GM18519 (cell line): ENCODE results near the gene NCKAP5.

ENCODE experiments used
- ATAC-seq: cut with Tn5 transposase; IDR thresholded peaks from one replicate; pipeline ENCODE4 v1.9.1; 2021; ENCODE audit warnings: mild to moderate bottlenecking, moderate library complexity; ENCODE audit not compliant: unreplicated experiment, low FRiP score

Gene NCKAP5

DNA sequence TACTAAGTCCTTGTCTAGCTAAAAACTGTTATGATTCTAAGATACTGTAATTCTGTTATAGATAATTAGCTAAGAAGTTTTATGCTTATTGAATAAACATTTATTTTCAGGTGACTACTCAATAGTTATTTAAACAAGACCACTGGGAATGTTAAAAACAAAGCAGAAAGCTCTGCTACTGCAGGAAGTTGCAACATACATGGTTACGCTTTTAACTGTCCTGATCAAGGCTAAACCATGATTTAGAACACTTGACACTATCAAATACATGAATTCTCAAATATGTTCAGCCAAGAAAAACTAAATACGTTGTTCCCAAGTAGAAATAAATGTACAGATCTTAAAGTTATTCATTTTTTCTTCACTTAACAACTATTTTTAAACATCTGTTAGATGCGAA, 263.9 kb downstream of the NCKAP5 start:
- no peak for ATAC-seq

DNA sequence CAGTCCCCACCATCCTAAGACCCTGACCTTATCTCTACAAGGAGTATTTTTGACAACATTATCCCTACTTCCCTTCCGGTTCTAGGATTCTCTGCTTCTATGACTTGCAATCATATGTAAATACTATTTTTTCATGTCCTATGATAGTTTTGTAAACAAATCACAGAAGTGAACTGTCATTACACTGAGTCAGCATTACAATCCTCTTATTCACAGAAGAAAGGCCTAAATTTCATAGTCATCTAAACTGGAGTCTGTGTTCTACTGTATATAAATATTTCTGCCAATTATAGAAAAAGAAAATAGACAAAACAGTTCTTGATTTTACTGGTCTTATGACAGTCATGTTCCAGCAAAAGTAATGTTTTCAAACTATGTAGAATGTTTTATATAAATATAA, 265.1 kb downstream of the NCKAP5 start:
- no peak for ATAC-seq

DNA sequence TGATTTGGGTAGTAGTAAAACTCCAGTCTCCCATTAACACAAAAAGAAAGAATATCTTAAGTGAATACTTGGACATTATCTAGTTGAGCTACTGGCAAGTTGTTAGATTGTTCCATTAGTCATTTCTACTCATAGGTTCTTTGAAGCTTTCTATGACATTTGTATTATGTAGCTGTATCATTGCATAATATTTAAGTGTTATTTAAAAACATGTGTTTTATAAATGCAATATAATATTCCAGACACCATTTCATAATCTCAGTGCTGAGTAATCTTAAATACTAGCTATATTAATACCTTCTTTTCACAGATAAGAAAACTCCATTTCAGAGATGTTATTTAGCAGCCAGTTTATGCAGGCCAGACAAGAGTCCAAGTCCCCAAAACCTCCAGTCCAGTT, 271.9 kb downstream of the NCKAP5 start:
- ATAC-seq, result no peak

DNA sequence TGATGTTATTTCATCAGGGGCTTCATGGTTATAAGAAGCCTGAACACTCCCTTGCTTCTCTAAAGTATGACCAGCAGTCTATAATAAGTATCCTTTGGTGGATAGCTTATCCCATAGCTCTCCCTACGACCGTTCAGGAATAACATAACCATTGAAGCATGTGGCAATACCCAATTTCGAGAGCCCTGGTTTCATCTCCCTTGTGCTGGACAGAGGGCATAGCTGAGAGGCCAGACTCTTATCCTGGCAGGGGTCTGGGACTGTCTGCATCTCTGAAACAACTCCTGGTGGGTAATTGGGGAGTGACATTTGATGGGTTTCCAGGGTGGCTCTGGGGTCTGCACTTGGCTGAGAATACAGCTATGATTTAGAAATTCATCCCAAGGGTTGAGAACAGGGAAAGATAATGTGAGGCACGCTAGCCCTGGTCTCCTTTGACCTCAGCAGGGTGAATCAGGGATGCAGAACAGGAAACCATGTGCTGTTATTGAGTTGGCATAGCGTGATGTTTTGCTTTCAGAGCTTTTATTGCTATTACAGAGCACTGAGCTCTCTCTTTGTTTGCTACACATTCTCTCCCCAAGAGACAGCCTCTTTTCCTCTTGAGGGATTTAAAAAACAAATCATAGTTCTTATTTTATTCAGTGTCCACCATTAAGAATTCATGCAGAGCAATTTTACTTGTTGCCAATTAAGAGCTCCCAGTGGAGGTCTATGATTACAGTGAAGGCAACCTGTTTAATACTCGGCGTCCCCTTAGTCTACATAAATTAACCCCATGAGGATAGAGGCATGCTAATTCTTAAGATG, 274.5 kb downstream of the NCKAP5 start:
- ATAC-seq, result no peak

DNA sequence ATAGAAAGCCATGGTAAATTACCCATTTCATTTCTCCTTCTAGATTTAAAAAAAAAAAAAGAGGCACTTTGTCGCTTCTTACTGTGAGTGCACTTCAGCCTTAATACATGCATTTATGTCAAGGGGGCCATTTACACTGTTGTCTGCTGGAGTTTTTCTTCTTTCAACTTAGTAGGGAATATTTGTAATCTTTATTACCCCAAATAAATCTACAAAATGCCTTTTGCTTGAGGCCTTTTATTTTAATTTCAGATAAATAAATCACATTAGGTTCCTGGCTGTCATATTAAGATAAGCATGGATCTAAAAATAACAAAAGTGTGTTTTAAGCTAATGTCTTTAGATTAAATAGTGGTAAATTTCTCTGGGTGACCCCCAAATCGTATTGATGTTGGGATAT, 276.0 kb downstream of the NCKAP5 start:
- no peak for ATAC-seq

DNA sequence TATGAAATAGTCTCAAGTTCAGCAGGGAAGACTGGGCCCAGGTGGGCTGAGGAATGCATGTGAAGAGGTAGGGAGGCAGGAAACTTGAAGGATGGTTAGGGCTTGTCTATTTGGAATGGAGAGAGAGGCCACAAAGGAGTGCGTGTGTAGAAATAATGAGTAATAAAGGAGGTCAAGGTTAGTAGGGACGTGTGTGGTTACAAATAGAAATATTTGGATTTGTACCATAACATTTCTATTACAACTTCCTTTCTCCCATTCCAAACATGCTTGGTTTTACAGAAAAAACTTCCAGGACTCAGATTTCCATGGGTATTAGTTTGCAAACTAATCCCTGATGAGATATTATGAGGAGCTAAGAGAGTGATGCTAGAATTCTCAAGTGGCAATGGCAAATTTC, 280.6 kb downstream of the NCKAP5 start:
- ATAC-seq, result no peak

DNA sequence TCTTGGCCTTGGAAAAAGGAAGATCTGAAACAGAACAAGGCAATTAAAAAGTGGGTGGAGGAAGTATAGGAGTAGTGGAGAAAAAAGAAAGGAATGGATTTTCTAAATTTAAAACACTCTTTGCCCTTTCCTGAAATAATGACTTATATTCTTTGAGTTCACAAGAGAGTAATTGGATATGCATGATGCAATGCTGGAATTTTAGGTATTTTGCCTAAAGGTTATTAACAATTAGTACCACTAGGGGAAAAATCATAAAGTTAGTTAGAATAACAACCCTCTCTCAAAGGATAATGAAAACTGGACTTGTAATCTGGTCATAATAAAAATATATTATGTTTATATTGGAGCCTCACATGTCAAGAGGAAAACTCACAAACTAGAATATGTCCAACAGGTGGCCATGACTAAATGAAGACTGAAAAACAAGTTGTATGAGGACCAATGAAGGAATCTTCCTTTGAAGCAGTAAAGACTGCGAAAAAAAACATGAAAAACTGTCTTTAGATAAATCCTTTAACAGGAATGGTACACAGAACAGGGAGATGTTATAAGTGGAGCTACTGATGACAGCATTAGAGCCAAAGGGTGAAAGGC, 281.8 kb downstream of the NCKAP5 start:
- ATAC-seq, result no peak

DNA sequence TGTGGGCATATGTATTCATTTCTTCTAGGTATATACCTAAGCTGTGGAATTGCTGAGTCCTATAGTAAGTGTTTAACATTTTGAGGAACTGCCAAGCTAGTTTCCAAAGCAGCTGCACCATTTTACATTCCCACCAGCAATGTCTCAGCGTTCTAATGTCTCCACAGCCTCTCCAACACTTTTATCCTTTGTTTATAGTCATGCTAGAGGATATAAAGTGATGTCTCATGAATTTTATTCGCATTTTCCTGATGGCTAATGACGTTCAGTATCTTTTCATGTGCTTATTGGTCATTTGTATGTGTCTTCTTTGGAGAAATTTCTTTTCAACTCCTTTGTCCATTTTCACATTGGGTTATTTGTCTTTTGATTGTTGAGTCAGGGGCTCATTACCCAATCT, 295.2 kb downstream of the NCKAP5 start:
- no peak for ATAC-seq

DNA sequence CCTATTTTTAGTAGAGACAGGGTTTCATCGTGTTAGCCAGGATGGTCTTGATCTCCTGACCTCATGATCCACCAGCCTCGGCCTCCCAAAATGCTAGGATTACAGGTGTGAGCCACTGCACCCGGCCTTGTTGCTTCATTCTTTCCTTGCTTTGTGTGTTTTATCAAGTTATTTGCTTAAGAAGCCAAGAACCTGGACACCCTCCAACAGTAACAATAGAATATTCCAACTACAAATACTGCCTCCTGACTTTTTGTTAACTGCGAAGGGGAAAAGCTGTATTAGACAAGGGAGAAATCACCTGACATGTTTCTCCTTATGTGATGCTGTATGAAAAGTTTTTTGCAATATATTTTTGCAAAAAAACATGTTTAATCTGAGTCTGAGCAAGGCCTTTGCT, 297.2 kb downstream of the NCKAP5 start:
- no peak for ATAC-seq

DNA sequence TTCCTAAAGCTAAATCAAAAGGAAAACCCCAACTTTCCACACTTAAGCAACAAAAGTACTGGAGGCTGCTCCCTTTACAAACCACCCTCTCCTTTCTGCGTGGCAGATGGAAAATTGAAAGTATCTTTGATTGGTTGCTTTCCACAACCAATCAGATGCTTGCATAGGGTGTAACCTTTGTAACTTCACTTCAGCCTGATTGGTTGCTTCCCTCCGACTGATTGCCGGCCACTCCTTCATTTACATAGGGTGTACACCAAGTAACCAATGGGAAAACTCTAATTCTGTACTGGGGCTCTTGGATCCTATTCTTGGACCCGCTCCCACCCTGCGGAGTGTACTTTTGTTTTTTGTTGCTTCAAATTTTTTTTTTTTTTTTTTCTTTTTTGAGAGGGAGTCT, 297.7 kb downstream of the NCKAP5 start:
- no peak for ATAC-seq

DNA sequence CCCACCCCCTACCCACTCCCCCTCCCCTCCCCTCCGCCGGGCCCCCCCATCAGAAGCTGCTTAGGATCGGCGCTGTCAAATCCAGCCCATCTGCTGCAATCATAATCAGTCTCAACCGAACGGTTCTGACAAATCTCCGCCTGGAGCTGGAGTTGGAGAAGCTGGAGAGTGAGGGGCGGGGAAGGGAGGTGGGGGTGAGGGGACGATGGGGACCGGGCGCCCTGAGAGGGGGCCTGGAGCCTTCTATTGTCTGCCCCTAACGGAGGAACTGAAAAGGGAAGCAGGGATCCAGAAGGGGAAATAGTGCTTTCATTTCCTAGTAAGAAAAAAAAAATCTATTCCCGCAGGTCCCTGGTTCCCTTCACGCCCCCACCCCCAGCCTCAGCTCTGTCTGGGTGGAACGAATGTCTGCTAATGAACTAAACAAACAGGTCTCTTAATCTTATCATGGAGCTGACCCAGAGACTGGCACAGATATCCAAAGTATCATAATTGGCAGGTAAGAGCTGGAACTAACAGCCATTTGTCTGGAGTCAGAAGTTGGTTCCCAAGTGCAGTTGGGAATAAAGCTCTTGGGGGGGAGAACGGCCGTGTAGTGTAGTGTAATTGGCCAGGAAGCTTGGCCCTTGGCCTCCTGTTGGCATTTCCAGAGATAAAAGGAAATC, 301.2 kb downstream of the NCKAP5 start:
- no peak for ATAC-seq

DNA sequence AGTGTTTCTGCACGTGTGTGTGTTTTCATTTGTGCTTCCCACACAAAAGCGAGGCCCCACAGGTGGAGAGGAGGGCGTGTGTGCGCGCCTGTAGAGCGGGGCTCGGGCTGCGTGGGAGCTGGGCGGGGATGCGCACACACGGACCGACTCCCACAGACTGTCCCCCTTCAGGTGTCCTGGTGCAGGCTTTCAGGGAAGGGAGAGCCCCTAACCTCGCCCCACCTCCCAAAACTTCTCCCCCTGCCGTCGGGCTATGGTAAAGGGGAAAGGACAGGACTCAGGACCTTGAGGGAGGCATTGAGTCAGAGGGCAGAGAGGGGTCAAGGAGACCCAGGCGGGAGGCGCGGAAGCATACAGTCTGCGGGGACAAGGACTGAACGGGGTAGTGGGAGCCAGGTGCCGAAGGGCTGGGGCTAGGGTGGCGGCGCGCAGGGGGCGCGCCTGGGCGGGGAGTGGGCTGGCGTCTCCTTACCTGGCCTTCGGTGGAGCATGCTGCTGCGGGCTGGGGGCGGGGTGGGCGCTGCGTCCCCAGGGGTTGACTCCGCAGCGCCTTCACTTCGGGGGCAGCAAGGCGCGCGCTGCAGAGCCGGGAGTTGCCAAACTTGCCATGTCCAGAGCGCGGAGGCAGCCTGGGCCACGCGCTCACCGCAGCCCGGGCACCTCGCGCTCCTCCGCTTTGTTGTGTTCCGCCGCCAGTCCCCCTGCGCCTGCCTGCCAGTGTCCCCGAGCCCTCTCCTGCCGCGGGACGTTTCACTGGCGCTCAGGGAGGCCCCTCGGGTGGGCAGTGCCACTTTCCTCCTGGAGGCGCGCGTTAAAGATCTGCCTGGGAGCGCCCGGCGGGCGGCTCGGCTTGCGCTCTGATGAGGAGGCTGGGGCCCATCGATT, 302.0 kb downstream of the NCKAP5 start:
- ATAC-seq, result no peak

DNA sequence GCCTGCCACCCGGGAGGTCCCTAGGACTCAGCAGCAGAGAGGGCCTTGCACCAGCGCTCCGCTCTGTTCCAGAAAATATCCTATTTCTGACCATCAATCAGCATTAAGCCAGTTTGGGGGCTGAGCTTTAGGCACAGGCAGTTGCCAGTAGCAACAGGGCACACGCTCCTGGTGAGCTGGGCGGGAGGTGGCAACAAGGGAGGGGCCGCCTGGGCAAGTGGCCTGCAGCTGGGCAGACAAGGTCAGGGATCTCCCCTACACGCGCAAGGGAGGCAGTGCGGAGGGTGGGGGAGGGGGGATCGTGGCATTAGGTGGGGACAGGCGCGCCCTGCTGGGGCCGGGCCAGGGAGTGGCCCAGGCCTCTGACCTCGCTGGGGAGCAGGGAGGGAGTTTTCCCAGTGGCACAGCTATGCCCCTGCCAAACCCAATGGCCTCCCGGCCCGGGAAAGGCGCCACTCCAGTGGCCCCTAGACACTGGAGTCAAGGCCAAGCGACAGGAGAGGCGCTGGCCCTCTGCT, 302.8 kb downstream of the NCKAP5 start:
- ATAC-seq, result no peak

DNA sequence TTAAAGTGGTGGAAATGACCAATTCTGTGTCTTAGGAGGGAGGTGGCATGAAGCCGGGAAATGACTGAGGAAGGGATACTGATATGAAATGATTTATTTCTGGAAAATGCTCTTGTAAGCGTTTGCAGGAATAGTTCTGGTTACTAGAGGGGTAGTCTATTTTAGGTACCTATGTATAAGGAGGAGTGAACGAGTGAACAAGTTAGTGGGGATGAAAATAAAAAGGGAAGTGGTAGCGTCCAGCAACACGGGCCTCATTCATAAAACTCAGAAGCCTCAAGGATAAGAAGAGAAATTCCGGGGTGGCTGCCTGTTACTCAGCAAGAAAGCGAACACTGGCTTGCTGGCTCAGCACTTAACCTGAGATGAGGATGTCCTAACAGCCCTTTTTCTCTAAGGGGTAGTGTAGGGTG, 303.3 kb downstream of the NCKAP5 start:
- no peak for ATAC-seq

DNA sequence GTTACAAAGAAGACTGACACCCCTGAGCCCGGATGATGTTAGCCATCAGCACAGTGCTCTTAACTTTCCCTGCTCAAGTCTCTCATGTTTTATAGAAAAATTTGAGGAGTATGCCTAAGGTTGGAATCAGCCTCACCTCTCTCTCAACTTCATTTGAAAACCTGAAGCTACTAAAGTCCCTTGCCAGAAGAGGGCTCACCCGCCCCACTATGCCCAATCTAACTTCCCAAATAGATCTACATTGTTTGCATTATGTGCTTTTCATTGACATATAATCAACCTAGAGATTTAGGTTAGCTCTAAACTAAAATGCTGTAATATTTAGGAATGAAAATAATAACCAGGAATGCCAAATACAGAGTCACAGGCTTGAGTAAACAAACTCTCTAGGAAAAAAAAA, 305.4 kb downstream of the NCKAP5 start:
- no peak for ATAC-seq

DNA sequence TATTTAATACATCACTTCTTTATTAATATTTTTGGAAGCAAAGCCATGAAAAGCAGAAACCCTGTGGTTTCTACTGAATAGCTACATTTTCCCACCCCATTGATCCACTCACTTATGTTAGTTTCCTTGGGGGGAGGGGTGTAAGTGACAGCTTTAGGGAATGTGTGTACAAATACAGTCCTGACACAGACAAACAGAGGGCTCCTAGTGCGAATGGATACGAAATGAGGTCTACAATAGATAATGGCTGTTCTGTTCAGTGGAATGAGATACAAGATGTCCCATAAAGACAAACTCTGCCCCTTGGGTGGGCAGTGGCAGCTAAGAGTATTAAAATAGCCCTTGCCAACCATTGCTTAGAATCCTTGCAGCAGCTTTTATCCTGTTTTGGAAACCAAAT, 312.9 kb downstream of the NCKAP5 start:
- no peak for ATAC-seq

DNA sequence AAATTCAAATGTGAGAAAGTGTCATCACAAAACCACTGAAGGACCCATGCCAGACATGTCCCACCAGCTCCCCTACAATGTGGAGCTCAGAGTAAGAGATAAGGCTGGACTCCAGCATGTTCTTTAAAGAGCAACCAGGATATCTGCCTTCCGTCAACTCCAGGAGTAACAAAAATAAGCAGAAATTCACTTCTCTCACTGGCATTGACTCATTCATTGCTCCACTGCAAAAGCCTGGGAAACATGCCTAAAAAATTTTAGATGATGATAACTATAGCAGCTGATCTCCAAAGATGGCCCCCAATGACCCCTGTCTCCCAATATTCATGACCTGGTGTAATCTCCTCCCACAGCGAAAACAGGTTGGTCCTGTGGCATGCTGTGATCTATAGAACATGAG, 314.5 kb downstream of the NCKAP5 start:
- ATAC-seq, result no peak

DNA sequence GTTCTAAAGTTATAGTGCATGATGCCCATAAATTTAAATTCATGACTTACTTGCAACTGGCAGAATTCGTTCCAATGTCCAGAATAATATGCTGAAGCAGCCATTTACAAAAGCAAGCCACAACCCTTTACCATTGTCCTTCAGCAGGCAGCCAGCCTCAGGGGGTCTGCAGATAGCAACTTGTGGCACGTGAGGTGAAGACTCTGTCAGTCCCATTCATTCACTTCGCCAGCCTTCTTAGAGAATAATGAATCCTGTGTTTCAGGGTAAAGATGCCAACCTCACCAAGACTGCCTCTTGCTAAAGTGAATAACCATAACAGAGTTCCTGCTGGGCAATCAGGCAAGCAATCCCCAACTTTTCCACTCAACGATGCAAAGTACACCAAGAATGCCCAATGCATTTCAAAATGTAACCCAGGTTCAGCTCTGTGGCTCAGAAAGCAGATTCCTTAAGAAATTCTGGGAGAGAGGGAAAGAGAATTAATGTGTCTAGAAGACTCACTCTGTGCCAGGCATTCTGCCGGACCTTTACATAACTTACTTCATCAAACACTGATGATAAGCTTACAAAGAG, 315.4 kb downstream of the NCKAP5 start:
- ATAC-seq, result no peak

DNA sequence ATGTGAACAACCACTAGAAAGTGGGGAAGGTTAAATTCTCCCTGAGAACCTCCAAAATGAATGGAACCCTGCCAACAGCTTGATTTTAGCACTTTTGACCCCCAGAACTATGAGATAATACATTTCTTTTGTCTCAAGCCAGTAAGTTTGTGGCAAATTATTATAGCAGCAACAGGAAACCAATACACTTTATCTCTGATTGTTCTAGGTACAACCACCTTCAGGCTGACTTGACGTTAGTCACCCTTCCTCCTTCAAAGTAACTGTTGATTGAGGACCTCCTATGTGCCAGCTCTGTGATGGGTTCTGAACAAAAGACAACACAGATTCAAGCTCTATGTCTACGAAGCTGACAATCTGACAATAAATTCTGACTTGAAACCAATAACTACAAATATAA, 318.9 kb downstream of the NCKAP5 start:
- ATAC-seq, result no peak

DNA sequence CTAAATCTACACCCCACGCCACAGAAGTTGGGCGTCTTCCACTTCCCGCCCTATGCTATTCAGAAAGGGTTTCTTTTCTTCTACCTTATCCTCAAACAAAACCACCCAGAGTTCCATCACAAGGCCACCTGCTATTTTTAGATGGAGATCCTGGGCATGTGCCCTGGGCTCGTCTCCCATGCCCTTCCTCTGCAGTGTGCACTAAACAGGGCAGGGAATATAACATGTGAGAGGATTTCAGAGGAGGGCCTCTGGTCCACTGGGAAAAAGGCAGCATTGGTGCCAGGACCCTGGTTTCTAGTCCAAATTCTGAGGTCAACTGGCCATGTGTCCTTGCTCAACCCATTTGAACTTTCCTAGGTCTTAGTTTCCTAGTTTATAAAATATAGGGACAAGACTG, 320.0 kb downstream of the NCKAP5 start:
- ATAC-seq, result no peak
